D721Med (cell line): ENCODE results near the gene NRN1L.

Source experiments
- DNase-seq: peaks from one replicate; pipeline ENCODE4 v3.0.0; 2011; ENCODE audit warnings: low spot score; ENCODE audit not compliant: insufficient read length
- FAIRE-seq: peaks from 2 replicates; lab custom pipeline; 2011; peaks lifted over from hg19 to GRCh38; lab: Jason Lieb, UNC
- TF ChIP-seq, protein P1 (sequence below): IDR thresholded peaks from 2 replicates; pipeline ENCODE4 v1.5.1; 2012; ENCODE audit warnings: mild to moderate bottlenecking, control low read depth; ENCODE audit not compliant: insufficient read depth; ENCODE audit errors: missing control alignments

NRN1L gene

GRCh38 chr16:67844497-67844896 is 40.2 kb upstream of the NRN1L start:
- no peak for DNase-seq
- no peak for FAIRE-seq
- TF ChIP-seq, protein P1, sequence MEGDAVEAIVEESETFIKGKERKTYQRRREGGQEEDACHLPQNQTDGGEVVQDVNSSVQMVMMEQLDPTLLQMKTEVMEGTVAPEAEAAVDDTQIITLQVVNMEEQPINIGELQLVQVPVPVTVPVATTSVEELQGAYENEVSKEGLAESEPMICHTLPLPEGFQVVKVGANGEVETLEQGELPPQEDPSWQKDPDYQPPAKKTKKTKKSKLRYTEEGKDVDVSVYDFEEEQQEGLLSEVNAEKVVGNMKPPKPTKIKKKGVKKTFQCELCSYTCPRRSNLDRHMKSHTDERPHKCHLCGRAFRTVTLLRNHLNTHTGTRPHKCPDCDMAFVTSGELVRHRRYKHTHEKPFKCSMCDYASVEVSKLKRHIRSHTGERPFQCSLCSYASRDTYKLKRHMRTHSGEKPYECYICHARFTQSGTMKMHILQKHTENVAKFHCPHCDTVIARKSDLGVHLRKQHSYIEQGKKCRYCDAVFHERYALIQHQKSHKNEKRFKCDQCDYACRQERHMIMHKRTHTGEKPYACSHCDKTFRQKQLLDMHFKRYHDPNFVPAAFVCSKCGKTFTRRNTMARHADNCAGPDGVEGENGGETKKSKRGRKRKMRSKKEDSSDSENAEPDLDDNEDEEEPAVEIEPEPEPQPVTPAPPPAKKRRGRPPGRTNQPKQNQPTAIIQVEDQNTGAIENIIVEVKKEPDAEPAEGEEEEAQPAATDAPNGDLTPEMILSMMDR = no peak

DNA sequence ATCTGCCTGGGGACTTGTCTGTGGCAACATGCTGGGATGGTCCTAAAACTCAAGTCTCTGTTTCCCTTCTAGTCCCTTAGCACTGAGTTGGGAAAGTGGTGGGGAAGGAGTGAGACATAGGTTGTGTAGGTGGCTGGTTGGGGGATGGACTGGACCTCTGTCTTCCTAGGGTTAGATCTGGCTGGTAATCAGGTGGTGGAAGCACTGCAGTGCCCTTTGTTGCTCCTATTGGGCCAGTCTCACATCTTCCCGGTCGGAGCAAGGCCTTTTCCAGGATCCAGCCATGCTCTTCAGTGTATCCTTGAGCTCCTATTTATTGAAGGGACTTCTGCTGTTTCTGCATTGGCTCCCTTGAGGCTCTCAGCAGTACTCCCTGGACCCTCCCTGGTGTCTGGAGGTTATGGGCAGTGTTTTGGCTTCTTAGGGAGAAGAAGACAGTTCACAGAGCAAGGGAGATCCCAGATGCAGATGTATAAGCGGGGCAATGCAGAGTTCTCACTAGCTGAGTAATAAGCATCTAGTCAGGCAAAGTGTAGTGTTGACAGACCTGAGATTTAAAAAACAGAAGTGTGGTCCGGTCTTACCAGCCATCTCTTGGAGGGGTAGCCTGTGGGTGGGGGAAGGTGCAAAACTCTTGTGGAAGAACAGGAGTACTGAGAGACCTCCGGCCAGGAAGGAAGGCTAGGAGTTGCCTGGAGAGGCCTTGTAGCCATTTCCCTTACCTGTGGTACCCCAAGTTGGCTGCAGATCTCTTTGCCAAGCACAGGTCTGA is 39.2 kb upstream of the NRN1L start:
- no peak for DNase-seq
- TF ChIP-seq, protein P1 = no peak
- no peak for FAIRE-seq

DNA sequence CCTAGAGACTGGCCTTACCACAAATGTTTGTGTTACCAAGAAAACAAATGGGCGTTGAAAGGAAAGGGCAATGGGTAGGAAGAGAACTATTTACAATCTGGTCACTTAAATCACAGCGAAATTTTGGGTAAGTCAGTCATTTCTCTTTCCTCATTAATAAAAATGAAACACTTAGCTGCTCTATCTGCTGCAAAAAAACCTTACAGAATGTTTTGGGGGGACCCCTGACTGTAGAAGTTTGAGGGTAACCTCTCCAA is 38.7 kb upstream of the NRN1L start:
- TF ChIP-seq, protein P1 = no peak
- DNase-seq (no peak), FAIRE-seq (no peak)

- TF ChIP-seq, protein P1 = no peak
- peak; percentile 79 for DNase-seq
- no peak for FAIRE-seq
Measured at GRCh38 chr16:67846320-67847063, 38.2 kb upstream of the NRN1L start, which contains the start of gene NUTF2. Gene NUTF2, plus strand, starts transcription at chr16:67846933. Its CDS starts 18,198 bp downstream, at chr16:67865131.

GRCh38 chr16:67847064-67847861 is 37.4 kb upstream of the NRN1L start, which contains the start of gene CENPT:
Gene CENPT, minus strand, starts transcription at chr16:67847693. Its CDS starts 13,834 bp downstream, at chr16:67833859.
- DNase-seq = no peak
- no peak for FAIRE-seq
- TF ChIP-seq, protein P1 = no peak

DNA sequence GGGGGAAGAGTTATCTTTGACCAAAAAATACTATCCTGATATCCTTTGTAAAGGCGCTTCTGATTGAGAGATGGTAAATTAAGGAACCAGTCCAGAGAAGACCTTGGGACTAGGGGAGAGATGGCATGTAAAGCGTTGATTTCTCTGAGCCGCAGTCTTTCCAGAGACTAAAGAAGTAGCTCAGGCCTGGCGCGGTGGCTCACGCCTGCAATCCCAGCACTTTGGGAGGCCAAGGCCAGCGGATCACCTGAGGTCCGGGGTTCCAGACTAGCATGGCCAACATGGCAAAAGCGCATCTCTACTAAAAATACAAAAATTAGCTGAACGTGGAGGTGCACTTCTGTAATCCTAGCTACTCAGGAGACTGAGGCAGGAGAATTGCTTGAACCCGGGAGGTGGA is 36.6 kb upstream of the NRN1L start:
- TF ChIP-seq, protein P1 = no peak
- FAIRE-seq (no peak), DNase-seq (no peak)
